Peyer's patch (tissue), 4 donors: Measurements from ENCODE around the gene KLHL12.

ENCODE experiments used
- POLR2A ChIP-seq, 2 donors: fragments of 450-650 bp; IDR thresholded peaks; one replicate each; pipeline ENCODE4 v1.5.1; 2017; ENCODE audit warnings: antibody characterized with exemption in 2 of 2, mild to moderate bottlenecking in 2 of 2, moderate library complexity in 2 of 2
- TF ChIP-seq, protein P1 (sequence below), 6 experiments: fragments of 450-650 bp in 4 of 6; fragments of 200-600 bp in 2 of 6; sonication (generic) in 1 of 6; IDR thresholded peaks; one replicate each; pipeline ENCODE4 v1.5.1; 2017 to 2019; ENCODE audit warnings: antibody characterized with exemption in 6 of 6, mild to moderate bottlenecking in 3 of 6, moderate library complexity in 1 of 6

DNA sequence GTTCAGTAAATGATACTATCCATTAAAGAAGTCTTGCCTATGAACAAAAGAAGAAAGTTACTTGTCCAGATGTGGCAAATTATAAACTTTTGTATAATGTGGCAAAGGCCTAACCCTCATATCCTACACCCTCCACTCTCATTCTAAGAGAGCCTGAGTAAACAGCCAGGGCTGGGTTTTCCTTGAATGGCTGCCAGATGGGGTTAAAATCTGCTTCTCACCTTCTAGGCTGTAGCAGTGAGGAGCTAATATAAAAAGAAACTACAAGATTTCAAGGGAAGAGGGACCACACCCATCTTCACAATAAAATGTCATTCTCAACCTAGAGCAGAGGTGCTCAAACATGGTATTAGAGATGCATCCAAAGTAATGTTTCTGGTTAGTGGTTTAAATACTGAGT, 47.0 kb downstream of the KLHL12 start:
- TF ChIP-seq, protein P1, sequence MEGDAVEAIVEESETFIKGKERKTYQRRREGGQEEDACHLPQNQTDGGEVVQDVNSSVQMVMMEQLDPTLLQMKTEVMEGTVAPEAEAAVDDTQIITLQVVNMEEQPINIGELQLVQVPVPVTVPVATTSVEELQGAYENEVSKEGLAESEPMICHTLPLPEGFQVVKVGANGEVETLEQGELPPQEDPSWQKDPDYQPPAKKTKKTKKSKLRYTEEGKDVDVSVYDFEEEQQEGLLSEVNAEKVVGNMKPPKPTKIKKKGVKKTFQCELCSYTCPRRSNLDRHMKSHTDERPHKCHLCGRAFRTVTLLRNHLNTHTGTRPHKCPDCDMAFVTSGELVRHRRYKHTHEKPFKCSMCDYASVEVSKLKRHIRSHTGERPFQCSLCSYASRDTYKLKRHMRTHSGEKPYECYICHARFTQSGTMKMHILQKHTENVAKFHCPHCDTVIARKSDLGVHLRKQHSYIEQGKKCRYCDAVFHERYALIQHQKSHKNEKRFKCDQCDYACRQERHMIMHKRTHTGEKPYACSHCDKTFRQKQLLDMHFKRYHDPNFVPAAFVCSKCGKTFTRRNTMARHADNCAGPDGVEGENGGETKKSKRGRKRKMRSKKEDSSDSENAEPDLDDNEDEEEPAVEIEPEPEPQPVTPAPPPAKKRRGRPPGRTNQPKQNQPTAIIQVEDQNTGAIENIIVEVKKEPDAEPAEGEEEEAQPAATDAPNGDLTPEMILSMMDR (IDR thresholded peaks at IDR 0.05) = no peak
- TF ChIP-seq POLR2A (IDR thresholded peaks at IDR 0.05) = no peak
